ENCODE data around the gene KDF1. TPM values are rescaled to one million over a fixed set of nuclear protein-coding genes. Genes with fewer than 3 reads are reported as not detected.

Gene KDF1
- total and polyA plus RNA-seq, 2 of the 13 experiments (the other 11 are each of a cell fraction or from before 2014, with no cell fraction given) = 1.9 to 4.9 TPM

DNA sequence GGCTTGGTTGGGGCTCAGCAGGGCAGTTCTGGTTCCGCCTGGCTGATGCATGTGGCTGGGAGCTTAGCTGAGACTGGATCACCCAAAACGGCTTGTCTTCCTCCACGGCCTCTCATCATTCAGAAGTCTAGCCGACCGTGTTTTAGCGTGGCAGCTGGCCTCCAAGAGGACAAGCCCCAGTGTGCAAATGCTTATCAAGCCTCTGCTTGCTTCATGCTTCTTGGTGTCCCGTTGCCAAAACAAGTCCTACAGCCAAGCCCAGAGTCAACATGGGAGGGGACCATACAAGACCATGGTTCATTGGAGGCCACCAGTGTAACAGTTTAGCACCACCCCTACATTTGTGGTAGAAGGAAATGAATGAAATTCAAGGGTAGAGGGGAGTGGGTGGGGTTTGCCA, 10.5 kb upstream of the KDF1 start:
- Histone ChIP-seq H3K27me3 (ENCODE audit: control insufficient read depth in 1 of 2, insufficient read depth in 2 of 2, low read length in 2 of 2) (0 out of 5 replicates have a peak, but pooled peaks cover 0 to 4% of the 10 kb centered on the region in 2 experiments), H3K4me3 (replicated peaks in 1 of 3; ENCODE audit: insufficient read depth in 1 of 3, low read depth in 2 of 3, low read length in 3 of 3) (peak overlapping the region in 1 of 3 experiments; percentile 45; a peak in 2 of 6 replicates), H3K79me2 (ENCODE audit: insufficient read depth, low read length) (no peaks in the 10 kb centered on the region), H2AFZ (ENCODE audit: low read length) (no peak overlapping the region), H3K4me1 (ENCODE audit: insufficient read depth, low read length) (peaks cover 81% of the 10 kb centered on the region), H3K4me2 (ENCODE audit: low read depth, low read length) (peak overlapping the region; percentile 70), H3K27ac (ENCODE audit: extremely low read length, insufficient read depth, low read length) (no peak overlapping the region), H3K9me3 (ENCODE audit: low read length) (no peaks in the 10 kb centered on the region), H4K20me1 (ENCODE audit: insufficient read depth, low read length) (no peaks in the 10 kb centered on the region), H3K36me3 (replicated peaks in 1 of 2; ENCODE audit: control insufficient read depth in 1 of 2, insufficient read depth in 2 of 2, low read length in 2 of 2) (no peaks in the 10 kb centered on the region), H3K9ac (ENCODE audit: insufficient read depth, low read depth, low read length) (peak overlapping the region; percentile 36; the same call in 1 of the 2 replicates)
- 0% methylated on average over 7 of the region's 7 CpGs for WGBS (ENCODE audit: low lambda C conversion rate)
- in situ Hi-C loops (cut with HindIII; ENCODE audit: extremely low pct_ligation_motif_present, low pct_unique_long_range_greater_than_20kb) = no loop called here
- peak; percentile 74 for FAIRE-seq
- ATAC-seq = peak; percentile 61
- peak; percentile 82 for DNase-seq (ENCODE audit: low spot score)
- no TSS peak for BruUV-seq (replicated peaks)
- CTCF ChIA-PET (ENCODE audit: low intra/inter-chr PET ratio, low total read pairs) = no interaction called here
- intact Hi-C loops (cut with micrococcal nuclease; ENCODE audit: unreplicated experiment) = no loop called here
- POLR2A ChIA-PET = interaction anchor here (5.7 kb wide), 1 partner anchor 26 kb away, joined by 253 read pairs; the partner anchor contains the start of gene TRNP1
- no peak for TF ChIP-seq RELA (CRISPR knock-in tag; IDR thresholded peaks at IDR 0.05)
- TF ChIP-seq CC2D1A (CRISPR knock-in tag; IDR thresholded peaks at IDR 0.05) = no peak
- peak; percentile 51 for TF ChIP-seq RARA (CRISPR knock-in tag; IDR thresholded peaks at IDR 0.05)
- 0 out of 2 replicates have a peak, but pooled peaks have one; percentile 14 for TF ChIP-seq ZNF12 (CRISPR knock-in tag; IDR thresholded peaks at IDR 0.05)
- no peak for TF ChIP-seq LCORL (IDR thresholded peaks at IDR 0.05)
- TF ChIP-seq LCORL (CRISPR knock-in tag; IDR thresholded peaks at IDR 0.05) = peak; percentile 76
- TF ChIP-seq RXRB (CRISPR knock-in tag; IDR thresholded peaks at IDR 0.05; ENCODE audit: borderline replicate concordance) = peak; percentile 47; the same call in 1 of the 2 replicates
- TF ChIP-seq FOSL2 (CRISPR knock-in tag; IDR thresholded peaks at IDR 0.05) = peak; percentile 49
- TF ChIP-seq, protein P1, sequence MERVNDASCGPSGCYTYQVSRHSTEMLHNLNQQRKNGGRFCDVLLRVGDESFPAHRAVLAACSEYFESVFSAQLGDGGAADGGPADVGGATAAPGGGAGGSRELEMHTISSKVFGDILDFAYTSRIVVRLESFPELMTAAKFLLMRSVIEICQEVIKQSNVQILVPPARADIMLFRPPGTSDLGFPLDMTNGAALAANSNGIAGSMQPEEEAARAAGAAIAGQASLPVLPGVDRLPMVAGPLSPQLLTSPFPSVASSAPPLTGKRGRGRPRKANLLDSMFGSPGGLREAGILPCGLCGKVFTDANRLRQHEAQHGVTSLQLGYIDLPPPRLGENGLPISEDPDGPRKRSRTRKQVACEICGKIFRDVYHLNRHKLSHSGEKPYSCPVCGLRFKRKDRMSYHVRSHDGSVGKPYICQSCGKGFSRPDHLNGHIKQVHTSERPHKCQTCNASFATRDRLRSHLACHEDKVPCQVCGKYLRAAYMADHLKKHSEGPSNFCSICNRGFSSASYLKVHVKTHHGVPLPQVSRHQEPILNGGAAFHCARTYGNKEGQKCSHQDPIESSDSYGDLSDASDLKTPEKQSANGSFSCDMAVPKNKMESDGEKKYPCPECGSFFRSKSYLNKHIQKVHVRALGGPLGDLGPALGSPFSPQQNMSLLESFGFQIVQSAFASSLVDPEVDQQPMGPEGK (CRISPR knock-in tag; IDR thresholded peaks at IDR 0.05) = peak; percentile 58
- no peak for TF ChIP-seq CBX5 (CRISPR knock-in tag; IDR thresholded peaks at IDR 0.05; ENCODE audit: borderline replicate concordance)
- TF ChIP-seq CEBPG (CRISPR knock-in tag; IDR thresholded peaks at IDR 0.05) = peak; percentile 56
- TF ChIP-seq RFX1 (IDR thresholded peaks at IDR 0.05) = 0 out of 2 replicates have a peak, but pooled peaks have one; percentile 40
- TF ChIP-seq DMAP1 (CRISPR knock-in tag; IDR thresholded peaks at IDR 0.05) = 0 out of 2 replicates have a peak, but pooled peaks have one; percentile 30
- peak in 1 of 2 experiments; percentile 55; a peak in 1 of 4 replicates for TF ChIP-seq EP300 (IDR thresholded peaks at IDR 0.05; ENCODE audit: low read depth in 2 of 2, low read length in 2 of 2)
- TF ChIP-seq EP300 (CRISPR knock-in tag; IDR thresholded peaks at IDR 0.05; ENCODE audit: borderline replicate concordance) = 0 out of 2 replicates have a peak, but pooled peaks have one; percentile 26
- peak; percentile 25 for TF ChIP-seq TEAD3 (CRISPR knock-in tag; optimal IDR thresholded peaks at IDR 0.05; ENCODE audit: borderline replicate concordance)
- TF ChIP-seq ZNF256 (CRISPR knock-in tag; conservative IDR thresholded peaks at IDR 0.05) = no peak
- TF ChIP-seq ZNF644 (CRISPR knock-in tag; IDR thresholded peaks at IDR 0.05; ENCODE audit: low read depth) = peak; percentile 86
- TF ChIP-seq ZMYM3 (CRISPR knock-in tag; IDR thresholded peaks at IDR 0.05) = peak; percentile 17; the same call in 1 of the 2 replicates
- TF ChIP-seq DNMT3B (CRISPR knock-in tag; conservative IDR thresholded peaks at IDR 0.05) = no peak
- TF ChIP-seq SNAI1 (CRISPR knock-in tag; IDR thresholded peaks at IDR 0.05; ENCODE audit: borderline replicate concordance) = no peak
- TF ChIP-seq, protein P2, sequence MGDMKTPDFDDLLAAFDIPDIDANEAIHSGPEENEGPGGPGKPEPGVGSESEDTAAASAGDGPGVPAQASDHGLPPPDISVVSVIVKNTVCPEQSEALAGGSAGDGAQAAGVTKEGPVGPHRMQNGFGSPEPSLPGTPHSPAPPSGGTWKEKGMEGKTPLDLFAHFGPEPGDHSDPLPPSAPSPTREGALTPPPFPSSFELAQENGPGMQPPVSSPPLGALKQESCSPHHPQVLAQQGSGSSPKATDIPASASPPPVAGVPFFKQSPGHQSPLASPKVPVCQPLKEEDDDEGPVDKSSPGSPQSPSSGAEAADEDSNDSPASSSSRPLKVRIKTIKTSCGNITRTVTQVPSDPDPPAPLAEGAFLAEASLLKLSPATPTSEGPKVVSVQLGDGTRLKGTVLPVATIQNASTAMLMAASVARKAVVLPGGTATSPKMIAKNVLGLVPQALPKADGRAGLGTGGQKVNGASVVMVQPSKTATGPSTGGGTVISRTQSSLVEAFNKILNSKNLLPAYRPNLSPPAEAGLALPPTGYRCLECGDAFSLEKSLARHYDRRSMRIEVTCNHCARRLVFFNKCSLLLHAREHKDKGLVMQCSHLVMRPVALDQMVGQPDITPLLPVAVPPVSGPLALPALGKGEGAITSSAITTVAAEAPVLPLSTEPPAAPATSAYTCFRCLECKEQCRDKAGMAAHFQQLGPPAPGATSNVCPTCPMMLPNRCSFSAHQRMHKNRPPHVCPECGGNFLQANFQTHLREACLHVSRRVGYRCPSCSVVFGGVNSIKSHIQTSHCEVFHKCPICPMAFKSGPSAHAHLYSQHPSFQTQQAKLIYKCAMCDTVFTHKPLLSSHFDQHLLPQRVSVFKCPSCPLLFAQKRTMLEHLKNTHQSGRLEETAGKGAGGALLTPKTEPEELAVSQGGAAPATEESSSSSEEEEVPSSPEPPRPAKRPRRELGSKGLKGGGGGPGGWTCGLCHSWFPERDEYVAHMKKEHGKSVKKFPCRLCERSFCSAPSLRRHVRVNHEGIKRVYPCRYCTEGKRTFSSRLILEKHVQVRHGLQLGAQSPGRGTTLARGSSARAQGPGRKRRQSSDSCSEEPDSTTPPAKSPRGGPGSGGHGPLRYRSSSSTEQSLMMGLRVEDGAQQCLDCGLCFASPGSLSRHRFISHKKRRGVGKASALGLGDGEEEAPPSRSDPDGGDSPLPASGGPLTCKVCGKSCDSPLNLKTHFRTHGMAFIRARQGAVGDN (CRISPR knock-in tag; IDR thresholded peaks at IDR 0.05) = peak; percentile 35
